Activated CD4-positive, alpha-beta T cell treated with anti-CD3 and anti-CD28 coated beads, Interleukin-2, amount 50 U/mL, for 24 hours (primary cell): Measurements from ENCODE around the gene METTL8.

Experiments used
- DNase-seq, 2 donors: peaks; one replicate each; pipeline ENCODE4 v3.0.0-alpha.2; 2020; ENCODE audit warnings: low read depth in 1 of 2, low spot score in 1 of 2

Gene METTL8

GRCh38 chr2:171433763-171434012 lies at the start of gene METTL8:
METTL8 (minus strand) TSS chr2:171433990; CDS start chr2:171392185, 41,805 bp downstream.
- DNase-seq = no peak

- DNase-seq = no peak
Observed at GRCh38 chr2:171482877-171483276, 49.1 kb upstream of the METTL8 start.

GRCh38 chr2:171482308-171482707 lies 48.5 kb upstream of the METTL8 start:
- DNase-seq = no peak

GRCh38 chr2:171480908-171481307 lies 47.1 kb upstream of the METTL8 start:
- DNase-seq = no peak

- no peak for DNase-seq
Observed at GRCh38 chr2:171479154-171479814, 45.5 kb upstream of the METTL8 start.

GRCh38 chr2:171478345-171478744 lies 44.6 kb upstream of the METTL8 start:
- DNase-seq = no peak

- no peak for DNase-seq
Observed at GRCh38 chr2:171475979-171476378, 42.2 kb upstream of the METTL8 start.

- DNase-seq = no peak
Observed at GRCh38 chr2:171470129-171470528, 36.3 kb upstream of the METTL8 start.

GRCh38 chr2:171469176-171469575 lies 35.4 kb upstream of the METTL8 start:
- DNase-seq = no peak

GRCh38 chr2:171460537-171460936 lies 26.7 kb upstream of the METTL8 start:
- DNase-seq = no peak

GRCh38 chr2:171459498-171459897 lies 25.7 kb upstream of the METTL8 start:
- no peak for DNase-seq

- DNase-seq = no peak
Observed at GRCh38 chr2:171452773-171453172, 19.0 kb upstream of the METTL8 start.

- DNase-seq = no peak
Observed at GRCh38 chr2:171451074-171451473, 17.3 kb upstream of the METTL8 start.

GRCh38 chr2:171447675-171448074 lies 13.9 kb upstream of the METTL8 start:
- DNase-seq = no peak

- DNase-seq = no peak
Observed at GRCh38 chr2:171441470-171441869, 7.7 kb upstream of the METTL8 start.

GRCh38 chr2:171436307-171436706 lies 2.5 kb upstream of the METTL8 start:
- no peak for DNase-seq

- peak; percentile 88 to 90 for DNase-seq
Observed at GRCh38 chr2:171434013-171434989, 511 bp upstream of the METTL8 start, which contains the start of gene DCAF17. DCAF17 (plus strand) TSS chr2:171434226; CDS start chr2:171434578, 352 bp downstream.

GRCh38 chr2:171432969-171433762 lies 624 bp downstream of the METTL8 start:
- DNase-seq = peak; percentile 28 to 40

GRCh38 chr2:171432206-171432968 lies 1.4 kb downstream of the METTL8 start:
- no peak for DNase-seq

- no peak for DNase-seq
Observed at GRCh38 chr2:171431677-171432167, 2.1 kb downstream of the METTL8 start.
